Body of pancreas (tissue), 4 donors: ENCODE results near the gene FASTK. TPM values are rescaled to one million over a fixed set of nuclear protein-coding genes. Genes with fewer than 3 reads are reported as not detected.

ENCODE experiments used
- ATAC-seq: fragments of 150-250 bp; one replicate; pipeline ENCODE4 v1.9.1; 2016
- DNase-seq, 4 donors: peaks; one replicate each; pipeline ENCODE4 v3.0.0-alpha.2; 2019
- H3K27ac ChIP-seq, 4 donors: fragments of 200-600 bp; sonication (generic); 1 replicate in 3 of 4; 2 replicates in 1 of 4; pipeline versions ENCODE4 v1.5.1 to v1.6.1; 2016 to 2019; ENCODE audit warnings: mild to moderate bottlenecking in 1 of 4, mixed read lengths in 1 of 4, moderate library complexity in 1 of 4
- H3K27me3 ChIP-seq, 2 donors: fragments of 200-600 bp; sonication (generic); one replicate each; pipeline ENCODE4 v1.6.0; 2016; ENCODE audit warnings: mild to moderate bottlenecking in 1 of 2
- H3K36me3 ChIP-seq, 2 donors: fragments of 200-600 bp; sonication (generic); replicated peaks in 1 of 2; 2 replicates each; pipeline ENCODE4 v1.5.1; 2016; ENCODE audit warnings: low read depth in 2 of 2; ENCODE audit not compliant: insufficient read depth in 1 of 2
- H3K4me1 ChIP-seq: fragments of 200-600 bp; sonication (generic); one replicate; pipeline ENCODE4 v1.6.0; 2016
- H3K4me3 ChIP-seq, 2 donors: fragments of 200-600 bp; sonication (generic); 1 replicate in 1 of 2; 2 replicates in 1 of 2; pipeline ENCODE4 v1.5.1; 2016 to 2019
- H3K9me3 ChIP-seq, 3 donors: fragments of 200-600 bp; sonication (generic); 1 replicate in 2 of 3; 2 replicates in 1 of 3; pipeline ENCODE4 v1.5.1; 2016
- POLR2A ChIP-seq, 3 donors: fragments of 450-650 bp; IDR thresholded peaks; one replicate each; pipeline ENCODE4 v1.6.1; 2016; ENCODE audit warnings: antibody characterized with exemption in 3 of 3, mild to moderate bottlenecking in 2 of 3
- WGBS, 2 donors: methylation state at CpG; one replicate each; pipeline ENCODE4 v1.1.5; 2017; 5-methylcytosine and 5-hydroxymethylcytosine counted together
- intact Hi-C: fragments of 100-400 bp; cut with DNase I; formaldehyde crosslinking; loops from one replicate; pipeline ENCODE4 v1.15.1; 2023
- total RNA-seq, 2 donors: library from RNA; depleted of rRNA; stranded (reverse); fragments of >200 nt; gene quantifications; one replicate each; pipeline ENCODE4 v1.1.0, GENCODE V29; 2016
- TF ChIP-seq, protein P1 (sequence below), 7 experiments: fragments of 450-650 bp in 4 of 7; fragments of 200-600 bp in 3 of 7; sonication (generic) in 3 of 7; IDR thresholded peaks; one replicate each; pipeline ENCODE4 v1.5.1; 2016 to 2019; ENCODE audit warnings: antibody characterized with exemption in 7 of 7

Gene FASTK
- total RNA-seq, 2 donors from 2014 or later = 60.7 to 201 TPM

DNA sequence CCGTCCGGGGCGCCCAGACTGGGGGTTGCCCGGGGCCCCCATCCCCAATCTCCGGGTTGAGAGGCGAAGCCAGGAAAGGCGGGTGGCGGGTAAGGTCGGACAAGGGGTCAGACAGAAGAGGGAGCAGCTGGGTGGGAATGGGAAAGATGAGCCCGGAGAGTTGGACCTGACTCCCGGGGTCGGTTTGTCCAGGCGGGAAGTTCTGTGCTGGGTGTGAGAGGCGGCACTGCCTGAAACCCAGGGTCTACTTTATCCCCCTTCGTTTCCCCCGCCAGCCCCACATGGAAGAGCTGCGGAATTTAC, 20.5 kb downstream of the FASTK start:
- H3K27ac ChIP-seq = peak overlapping the region; percentile 92 to 98 (median 96)
- DNase-seq = no peak
- 0 to 3% methylated on average over 9 to 17 of the region's 17 CpGs for WGBS, 2 donors
- peaks cover 66% of the 10 kb centered on the region for H3K4me1 ChIP-seq
- TF ChIP-seq, protein P1, sequence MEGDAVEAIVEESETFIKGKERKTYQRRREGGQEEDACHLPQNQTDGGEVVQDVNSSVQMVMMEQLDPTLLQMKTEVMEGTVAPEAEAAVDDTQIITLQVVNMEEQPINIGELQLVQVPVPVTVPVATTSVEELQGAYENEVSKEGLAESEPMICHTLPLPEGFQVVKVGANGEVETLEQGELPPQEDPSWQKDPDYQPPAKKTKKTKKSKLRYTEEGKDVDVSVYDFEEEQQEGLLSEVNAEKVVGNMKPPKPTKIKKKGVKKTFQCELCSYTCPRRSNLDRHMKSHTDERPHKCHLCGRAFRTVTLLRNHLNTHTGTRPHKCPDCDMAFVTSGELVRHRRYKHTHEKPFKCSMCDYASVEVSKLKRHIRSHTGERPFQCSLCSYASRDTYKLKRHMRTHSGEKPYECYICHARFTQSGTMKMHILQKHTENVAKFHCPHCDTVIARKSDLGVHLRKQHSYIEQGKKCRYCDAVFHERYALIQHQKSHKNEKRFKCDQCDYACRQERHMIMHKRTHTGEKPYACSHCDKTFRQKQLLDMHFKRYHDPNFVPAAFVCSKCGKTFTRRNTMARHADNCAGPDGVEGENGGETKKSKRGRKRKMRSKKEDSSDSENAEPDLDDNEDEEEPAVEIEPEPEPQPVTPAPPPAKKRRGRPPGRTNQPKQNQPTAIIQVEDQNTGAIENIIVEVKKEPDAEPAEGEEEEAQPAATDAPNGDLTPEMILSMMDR (IDR thresholded peaks at IDR 0.05) = no peak
- no peak for TF ChIP-seq POLR2A (IDR thresholded peaks at IDR 0.05)
- no peaks in the 10 kb centered on the region for H3K9me3 ChIP-seq
- H3K4me3 ChIP-seq = peak overlapping the region; percentile 48 to 73
- intact Hi-C loops = no loop called here
- no peak for ATAC-seq
- no peaks in the 10 kb centered on the region for H3K27me3 ChIP-seq
- H3K36me3 ChIP-seq = peaks cover 2 to 6% of the 10 kb centered on the region in 2 donors

DNA sequence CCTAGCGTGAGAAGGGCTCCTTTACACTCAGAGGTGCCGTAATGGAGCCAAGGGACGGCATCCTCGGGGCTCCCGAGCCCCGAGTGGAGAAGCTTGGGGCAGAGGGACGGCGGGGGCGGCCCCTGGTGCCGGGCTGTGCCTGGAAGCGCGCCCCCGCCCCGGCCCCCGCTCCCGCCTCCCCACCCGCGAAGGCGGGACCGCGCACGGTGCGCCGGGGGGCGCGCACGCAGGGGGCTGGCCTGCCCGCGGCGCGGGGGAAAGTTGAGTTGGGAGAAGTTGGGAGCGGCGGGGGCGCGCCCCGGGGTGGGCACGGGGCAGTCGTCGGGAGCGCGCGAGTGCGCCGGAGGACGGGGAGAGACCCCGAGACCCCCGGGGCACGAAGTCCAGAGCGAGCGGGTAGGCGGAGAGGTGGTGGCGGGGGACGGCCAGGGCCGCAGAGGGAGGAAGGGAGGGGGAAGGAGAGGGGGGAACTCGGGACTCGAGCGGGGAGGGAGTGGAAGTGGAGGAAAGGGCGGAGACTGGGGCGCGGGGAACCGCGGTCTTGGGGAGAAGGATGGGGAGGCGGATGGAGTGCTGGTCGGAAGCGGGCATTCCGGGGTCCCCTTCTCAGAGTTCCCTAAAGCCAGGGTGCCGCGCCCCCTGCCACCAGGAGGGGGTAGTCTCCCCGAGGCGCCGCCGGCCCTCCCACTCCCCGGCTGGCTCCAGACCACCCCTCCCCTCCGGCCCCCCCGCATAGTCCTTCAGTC, 21.1 kb downstream of the FASTK start, which contains the start of gene SLC4A2:
TSS of gene SLC4A2 (plus strand) at position 223 of the 746 bp plus-strand sequence. CDS start 2,399 bp downstream, outside the sequence.
- 1 to 3% methylated on average over 24 to 52 of the region's 75 CpGs for WGBS, 2 donors
- DNase-seq = peak; percentile 67 to 80 (median 74)
- Histone ChIP-seq H3K36me3 (peaks cover 0 to 2% of the 10 kb centered on the region in 2 donors), H3K4me3 (peak within 1 kb of the TSS; percentile 48 to 73), H3K9me3 (no peaks in the 10 kb centered on the region), H3K4me1 (peaks cover 60% of the 10 kb centered on the region), H3K27ac (peak within 1 kb of the TSS; percentile 92 to 98 (median 96)), H3K27me3 (no peaks in the 10 kb centered on the region)
- TF ChIP-seq POLR2A (IDR thresholded peaks at IDR 0.05) = peak in 2 of 3 donors; percentile 55 to 59
- TF ChIP-seq, protein P1 (IDR thresholded peaks at IDR 0.05) = peak; percentile 15 to 54 (median 35)
- intact Hi-C loops = no loop called here
- ATAC-seq = peak; percentile 39

DNA sequence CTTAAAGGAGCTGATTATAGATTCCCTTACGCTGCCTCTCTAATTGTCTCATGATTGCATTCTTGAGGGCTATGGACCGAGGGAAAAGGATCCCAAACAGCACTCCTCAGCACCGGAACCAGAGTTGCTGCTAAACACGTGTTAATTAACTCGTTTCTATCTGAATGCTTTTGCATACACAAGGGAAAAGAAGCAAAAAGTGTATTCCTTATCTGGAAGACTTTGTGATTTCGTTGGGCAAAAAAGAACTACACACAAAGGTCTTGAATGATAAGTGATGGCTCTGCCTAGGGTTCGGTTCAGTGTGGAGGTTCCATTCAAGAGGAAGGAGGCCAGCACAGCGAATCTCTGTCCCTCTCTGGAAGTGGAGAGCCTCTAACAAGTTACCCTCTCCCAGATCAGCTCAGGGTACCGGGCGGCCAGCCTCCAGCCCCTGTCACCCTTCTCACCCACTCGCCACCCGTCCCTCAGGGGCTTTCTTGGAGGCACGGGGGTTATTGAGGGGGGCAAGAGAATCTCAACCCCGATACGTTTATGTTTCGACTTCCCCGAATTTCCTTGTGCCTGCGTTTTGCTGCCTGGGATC, 21.7 kb downstream of the FASTK start:
- ATAC-seq (no peak), DNase-seq (peak in 1 of 4 donors; percentile 23)
- H3K27ac ChIP-seq = peak overlapping the region; percentile 92 to 98 (median 96)
- H3K4me3 ChIP-seq = no peak overlapping the region
- H3K27me3 ChIP-seq = no peaks in the 10 kb centered on the region
- H3K9me3 ChIP-seq = no peaks in the 10 kb centered on the region
- TF ChIP-seq, protein P1 (IDR thresholded peaks at IDR 0.05) = no peak
- no peak for TF ChIP-seq POLR2A (IDR thresholded peaks at IDR 0.05)
- 5 to 6% methylated on average over 7 to 18 of the region's 18 CpGs for WGBS, 2 donors
- H3K36me3 ChIP-seq = no peaks in the 10 kb centered on the region
- intact Hi-C loops = no loop called here
- peaks cover 56% of the 10 kb centered on the region for H3K4me1 ChIP-seq

DNA sequence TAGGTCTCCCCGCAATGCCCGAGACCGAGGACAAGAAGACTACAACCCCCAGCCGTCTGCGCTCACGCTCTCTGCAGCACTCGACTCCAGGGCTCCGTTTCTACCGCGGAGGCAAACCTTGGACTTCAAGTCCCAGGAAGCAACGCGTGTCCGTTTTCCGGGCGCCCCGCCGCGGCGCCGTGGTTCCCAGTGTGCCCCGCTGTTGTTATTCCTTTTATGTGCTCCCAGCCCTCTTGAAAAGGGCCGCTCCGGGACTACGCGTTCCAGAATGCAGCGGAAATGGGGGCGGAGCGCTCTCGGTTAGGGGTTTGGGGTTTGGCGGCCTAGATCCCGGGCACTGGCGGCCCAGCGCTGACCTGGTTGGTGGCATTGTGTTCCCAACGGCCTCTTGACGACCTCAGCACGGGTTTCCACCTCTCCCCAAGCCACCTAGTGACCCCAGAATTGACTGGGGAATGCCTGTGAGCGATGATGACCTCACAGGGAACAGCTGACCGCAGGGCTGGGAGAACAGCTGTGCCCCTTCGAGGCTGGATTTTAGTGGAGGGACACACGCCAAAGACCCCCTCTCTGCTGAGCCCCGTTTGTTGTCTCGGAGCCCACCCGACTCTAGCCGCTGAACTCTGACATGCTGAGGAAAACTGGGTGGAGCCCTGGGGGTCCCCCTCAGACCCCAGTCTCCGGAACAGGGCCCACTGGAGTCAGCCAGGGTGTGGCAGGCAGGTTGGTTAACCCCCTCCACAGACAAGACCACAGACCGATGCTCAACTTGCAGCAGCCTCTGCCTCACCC, 22.4 kb downstream of the FASTK start:
- Histone ChIP-seq H3K9me3 (no peaks in the 10 kb centered on the region), H3K27me3 (no peaks in the 10 kb centered on the region), H3K36me3 (no peaks in the 10 kb centered on the region), H3K4me3 (peak overlapping the region in 1 of 2 donors; percentile 57), H3K27ac (peak overlapping the region; percentile 92 to 98 (median 96)), H3K4me1 (peaks cover 49% of the 10 kb centered on the region)
- intact Hi-C loops = no loop called here
- 1 to 4% methylated on average over 5 to 46 of the region's 46 CpGs for WGBS, 2 donors
- peak; percentile 43 to 87 (median 83) for TF ChIP-seq POLR2A (IDR thresholded peaks at IDR 0.05)
- TF ChIP-seq, protein P1 (IDR thresholded peaks at IDR 0.05) = peak in 1 of 7 experiments; percentile 7
- ATAC-seq (peak; percentile 83), DNase-seq (peak; percentile 99 to 100 (median 99))
